Measurements from ENCODE around the gene NDUFV1. TPM values are rescaled to one million over a fixed set of nuclear protein-coding genes. Genes with fewer than 3 reads are reported as not detected.
"Not testable (repeated sequence)": the region's sequence is repeated elsewhere in the genome, so short reads cannot be mapped to it uniquely, and the experiment has no call there.

NDUFV1 gene
- polyA plus RNA-seq, 6 donors from 2014 or later: 110 to 165 (median 124) TPM

- Mint-ChIP-seq H3K4me1 (peaks cover 31 to 46% (median 34%) of the 10 kb centered on the region in 3 donors), H3K36me3 (peaks cover 0 to 6% of the 10 kb centered on the region in 2 donors), H3K4me3 (no peak overlapping the region), H3K9me3 (peaks cover 0 to 14% (median 5%) of the 10 kb centered on the region in 7 donors), H3K27me3 (no peaks in the 10 kb centered on the region), H3K27ac (no peak overlapping the region)
- ATAC-seq (ENCODE audit: low read depth in 2 of 2) (no peak), DNase-seq (no peak)
These were observed 47.5 kb downstream of the NDUFV1 start for GRCh38 chr11:67654225-67654624.

- no peak overlapping the region for H3K4me3 Mint-ChIP-seq
- H3K4me1 Mint-ChIP-seq: peaks cover 16 to 26% (median 18%) of the 10 kb centered on the region in 3 donors
- H3K9me3 Mint-ChIP-seq: peaks cover 0 to 14% (median 5%) of the 10 kb centered on the region in 7 donors
- peaks cover 0 to 6% of the 10 kb centered on the region in 2 donors for H3K36me3 Mint-ChIP-seq
- H3K27me3 Mint-ChIP-seq: no peaks in the 10 kb centered on the region
- ATAC-seq (ENCODE audit: low read depth in 2 of 2) (peak in 1 of 2 donors; percentile 34), DNase-seq (no peak)
- H3K27ac Mint-ChIP-seq: peak overlapping the region in 1 of 6 donors; percentile 14
These were observed 49.7 kb downstream of the NDUFV1 start for GRCh38 chr11:67656278-67656922.

GRCh38 chr11:67657300-67657699 is 50.6 kb downstream of the NDUFV1 start:
- no peak for ATAC-seq (ENCODE audit: low read depth in 2 of 2)
- peaks cover 0 to 14% (median 5%) of the 10 kb centered on the region in 7 donors for H3K9me3 Mint-ChIP-seq
- no peak overlapping the region for H3K27ac Mint-ChIP-seq
- peaks cover 15 to 19% (median 16%) of the 10 kb centered on the region in 3 donors for H3K4me1 Mint-ChIP-seq
- H3K27me3 Mint-ChIP-seq: no peaks in the 10 kb centered on the region
- H3K4me3 Mint-ChIP-seq: no peak overlapping the region
- DNase-seq: no peak
- peaks cover 0 to 6% of the 10 kb centered on the region in 2 donors for H3K36me3 Mint-ChIP-seq

- H3K9me3 Mint-ChIP-seq: peaks cover 0 to 14% (median 5%) of the 10 kb centered on the region in 7 donors
- ATAC-seq (ENCODE audit: low read depth in 2 of 2); H3K36me3 Mint-ChIP-seq; DNase-seq; H3K27me3 Mint-ChIP-seq; H3K4me3 Mint-ChIP-seq: not testable (repeated sequence)
- H3K4me1 Mint-ChIP-seq: peaks cover 10 to 13% (median 13%) of the 10 kb centered on the region in 3 donors
- H3K27ac Mint-ChIP-seq: peak overlapping the region in 3 of 6 donors; percentile 21 to 65 (median 40)
These were observed 53.0 kb downstream of the NDUFV1 start for GRCh38 chr11:67659651-67660165.

GRCh38 chr11:67660752-67661151 is 54.0 kb downstream of the NDUFV1 start:
- Mint-ChIP-seq H3K4me1 (peaks cover 11 to 15% (median 13%) of the 10 kb centered on the region in 3 donors), H3K9me3 (peaks cover 0 to 12% (median 5%) of the 10 kb centered on the region in 7 donors)
- not testable (repeated sequence) for H3K36me3 Mint-ChIP-seq; DNase-seq; H3K27ac Mint-ChIP-seq; ATAC-seq (ENCODE audit: low read depth in 2 of 2); H3K4me3 Mint-ChIP-seq; H3K27me3 Mint-ChIP-seq

Other genes starting within 250 kb of the NDUFV1 start
- gene CLCF1, start 233.3 kb upstream of the NDUFV1 start, polyA plus RNA-seq (ENCODE audit: low read depth in 6 of 6): 10 to 100 TPM in 1 of 6 donors, 1 to 10 TPM in 5; 5.3 to 10.4 (median 7.7) TPM
- gene RAD9A, start 214.9 kb upstream of the NDUFV1 start, polyA plus RNA-seq (ENCODE audit: low read depth in 6 of 6): 10 to 100 TPM in 4 of 6 donors, 1 to 10 TPM in 2; 6.7 to 17.5 (median 11.0) TPM
- 100 to 1,000 TPM; 492 to 795 (median 530) TPM for gene PPP1CA, start 205.1 kb upstream of the NDUFV1 start, polyA plus RNA-seq (ENCODE audit: low read depth in 6 of 6)
- 100 to 1,000 TPM; 190 to 304 (median 239) TPM for gene TBC1D10C, start 202.9 kb upstream of the NDUFV1 start, polyA plus RNA-seq (ENCODE audit: low read depth in 6 of 6)
- gene CARNS1, start 191.3 kb upstream of the NDUFV1 start, polyA plus RNA-seq (ENCODE audit: low read depth in 6 of 6): 1 to 10 TPM in 5 of 6 donors, under 1 TPM in 1; 0.80 to 2.9 (median 1.7) TPM
- 10 to 100 TPM; 37.9 to 54.7 (median 50.0) TPM for gene RPS6KB2, start 178.4 kb upstream of the NDUFV1 start, polyA plus RNA-seq (ENCODE audit: low read depth in 6 of 6)
- 1,000 to 10,000 TPM in 3 of 6 donors, 100 to 1,000 TPM in 3; 953 to 1,146 (median 1,009) TPM for gene PTPRCAP, start 169.3 kb upstream of the NDUFV1 start, polyA plus RNA-seq (ENCODE audit: low read depth in 6 of 6)
- gene CORO1B, start 163.5 kb upstream of the NDUFV1 start, polyA plus RNA-seq (ENCODE audit: low read depth in 6 of 6): 1 to 10 TPM; 6.5 to 9.9 (median 8.7) TPM
- gene GPR152, start 154.2 kb upstream of the NDUFV1 start, polyA plus RNA-seq (ENCODE audit: low read depth in 6 of 6): 1 to 10 TPM in 5 of 6 donors, not detected in 1; 1.1 to 2.5 (median 1.7) TPM
- 1 to 10 TPM in 5 of 6 donors, not detected in 1; 1.5 to 6.8 (median 2.1) TPM for gene CABP4, start 151.6 kb upstream of the NDUFV1 start, polyA plus RNA-seq (ENCODE audit: low read depth in 6 of 6)
- 100 to 1,000 TPM; 183 to 250 (median 221) TPM for gene TMEM134, start 137.7 kb upstream of the NDUFV1 start, polyA plus RNA-seq (ENCODE audit: low read depth in 6 of 6)
- 100 to 1,000 TPM in 4 of 6 donors, 10 to 100 TPM in 2; 86.8 to 149 (median 120) TPM for gene AIP, start 123.9 kb upstream of the NDUFV1 start, polyA plus RNA-seq (ENCODE audit: low read depth in 6 of 6)
- 10 to 100 TPM; 10.9 to 34.9 (median 14.5) TPM for gene PITPNM1, start 101.6 kb upstream of the NDUFV1 start, polyA plus RNA-seq (ENCODE audit: low read depth in 6 of 6)
- 100 to 1,000 TPM in 5 of 6 donors, 10 to 100 TPM in 1; 87.4 to 161 (median 111) TPM for gene CDK2AP2, start 98.8 kb upstream of the NDUFV1 start, polyA plus RNA-seq (ENCODE audit: low read depth in 6 of 6)
- not detected for gene CABP2, start 83.5 kb upstream of the NDUFV1 start, polyA plus RNA-seq (ENCODE audit: low read depth in 6 of 6)
- 100 to 1,000 TPM; 225 to 406 (median 317) TPM for gene GSTP1, start 23.1 kb upstream of the NDUFV1 start, polyA plus RNA-seq (ENCODE audit: low read depth in 6 of 6)
- gene NUDT8, start 23.0 kb downstream of the NDUFV1 start, polyA plus RNA-seq (ENCODE audit: low read depth in 6 of 6): 10 to 100 TPM in 3 of 6 donors, 1 to 10 TPM in 3; 2.9 to 15.3 (median 10.0) TPM
- not detected for gene TBX10, start 32.8 kb downstream of the NDUFV1 start, polyA plus RNA-seq (ENCODE audit: low read depth in 6 of 6)
- 1 to 10 TPM in 5 of 6 donors, under 1 TPM in 1; 0.80 to 6.6 (median 2.5) TPM for gene ACY3, start 43.8 kb downstream of the NDUFV1 start, polyA plus RNA-seq (ENCODE audit: low read depth in 6 of 6)
- 1 to 10 TPM in 2 of 6 donors, under 1 TPM in 1, not detected in 3; 0.30 to 2.4 (median 1.1) TPM for gene ALDH3B2, start 67.7 kb downstream of the NDUFV1 start, polyA plus RNA-seq (ENCODE audit: low read depth in 6 of 6)

Measured in naive B cell (primary cell).